GM12878 (cell line): ENCODE data around the gene NR3C1. TPM values are rescaled to one million over a fixed set of nuclear protein-coding genes. Genes with fewer than 3 reads are reported as not detected.

Experiments
- ATAC-seq: fragments of 200-7000 bp; cut with Tn5 transposase; 3 replicates; pipeline ENCODE4 v1.9.1; 2020; ENCODE audit warnings: mild to moderate bottlenecking, moderate library complexity
- BruUV-seq: library from RNA; stranded (reverse); fragments of 400-500 nt; replicated peaks from 2 replicates; lab custom pipeline; 2021; lab: Mats Ljungman, UMichigan
- CTCF ChIA-PET: fragments of 300-600 bp; sonication (Branson Sonifier 250); formaldehyde crosslinking; extraction: SDS; loops from one replicate; lab custom pipeline; 2021; ENCODE audit warnings: inconsistent platforms; lab: Yijun Ruan, JAX
- POLR2A ChIA-PET: fragments of 350-600 bp; formaldehyde crosslinking; extraction: SDS; loops from one replicate; lab custom pipeline; 2021; ENCODE audit warnings: inconsistent platforms; lab: Charles Lee
- RAD21 ChIA-PET: fragments of 300-600 bp; sonication (Branson Sonifier 250); formaldehyde crosslinking; loops from one replicate; lab custom pipeline; 2023; ENCODE audit warnings: antibody characterized with exemption; ENCODE audit not compliant: unreplicated experiment; lab: Charles Lee
- SMC1A ChIA-PET: fragments of 300-600 bp; sonication (Branson Sonifier 250); formaldehyde crosslinking; loops from one replicate; lab custom pipeline; 2023; ENCODE audit not compliant: unreplicated experiment, uncharacterized antibody; lab: Charles Lee
- DNase-seq: peaks from one replicate; pipeline ENCODE4 v3.0.0-alpha.2; 2011; ENCODE audit warnings: low read depth, low spot score
- FAIRE-seq: peaks from 3 replicates; lab custom pipeline; 2011; peaks lifted over from hg19 to GRCh38; lab: Jason Lieb, UNC
- H2AFZ ChIP-seq: 2 replicates; pipeline ENCODE4 v1.6.0; 2011; ENCODE audit warnings: low read depth, low read length, control low read depth; ENCODE audit not compliant: control insufficient read depth
- H3K27ac ChIP-seq: 2 replicates; pipeline ENCODE4 v1.5.1; 2011; ENCODE audit warnings: control low read depth; ENCODE audit not compliant: control insufficient read depth, insufficient read depth
- H3K27me3 ChIP-seq, 2 experiments: replicated peaks in 1 of 2; 2 replicates each; pipeline versions ENCODE4 v1.6.0 to v1.6.1; 2011; ENCODE audit warnings: low read length in 1 of 2; ENCODE audit not compliant: control insufficient read depth in 2 of 2, insufficient read depth in 2 of 2
- H3K36me3 ChIP-seq, 2 experiments: 2 replicates each; pipeline ENCODE4 v1.5.1; 2011; ENCODE audit warnings: low read length in 1 of 2; ENCODE audit not compliant: control insufficient read depth in 2 of 2, insufficient read depth in 2 of 2
- H3K4me1 ChIP-seq: 2 replicates; pipeline ENCODE4 v1.6.1; 2011; ENCODE audit warnings: mild to moderate bottlenecking, low read length, moderate library complexity, mixed read lengths; ENCODE audit not compliant: control insufficient read depth, insufficient read depth
- H3K4me2 ChIP-seq: 2 replicates; pipeline ENCODE4 v1.6.0; 2011; ENCODE audit warnings: control low read depth; ENCODE audit not compliant: control insufficient read depth, insufficient read depth
- H3K4me3 ChIP-seq: fragments of 200-600 bp; sonication (generic); 2 replicates; pipeline ENCODE4 v1.5.1; 2016
- H3K79me2 ChIP-seq: 2 replicates; pipeline ENCODE4 v1.6.0; 2011; ENCODE audit warnings: low read length; ENCODE audit not compliant: control insufficient read depth, insufficient read depth
- H3K9ac ChIP-seq: 2 replicates; pipeline ENCODE4 v1.8.0; 2011; ENCODE audit warnings: low read length, control low read depth, mixed read lengths; ENCODE audit not compliant: control insufficient read depth, insufficient read depth
- H3K9me3 ChIP-seq: replicated peaks from 3 replicates; pipeline ENCODE4 v1.5.1; 2011; ENCODE audit warnings: mild to moderate bottlenecking, low read length; ENCODE audit not compliant: control insufficient read depth, insufficient read depth
- H4K20me1 ChIP-seq: 2 replicates; pipeline ENCODE4 v1.6.0; 2011; ENCODE audit not compliant: control insufficient read depth, insufficient read depth
- ATF7 ChIP-seq: fragments of 450-650 bp; IDR thresholded peaks from 2 replicates; pipeline ENCODE4 v1.6.1; 2016; ENCODE audit warnings: low read depth, mild to moderate bottlenecking
- BCL11A ChIP-seq: IDR thresholded peaks from 2 replicates; pipeline ENCODE4 v1.6.1; 2011; ENCODE audit warnings: low read depth, low read length
- CBX5 ChIP-seq: sonication (generic); IDR thresholded peaks from 2 replicates; pipeline ENCODE4 v1.6.1; 2016; ENCODE audit warnings: low read depth, moderate library complexity, mild to moderate bottlenecking, inconsistent platforms
- CHD4 ChIP-seq: fragments of 200-600 bp; sonication (generic); IDR thresholded peaks from 2 replicates; pipeline ENCODE4 v1.6.1; 2016; ENCODE audit warnings: mild to moderate bottlenecking
- CTCF ChIP-seq, 3 experiments: IDR thresholded peaks in 2 of 3; conservative IDR thresholded peaks in 1 of 3; 2 replicates each; pipeline ENCODE4 v1.5.1; 2011; ENCODE audit warnings: low read depth in 3 of 3, low read length in 3 of 3, mild to moderate bottlenecking in 3 of 3, control low read depth in 2 of 3, moderate library complexity in 2 of 3, inconsistent platforms in 1 of 3, mixed read lengths in 1 of 3; ENCODE audit not compliant: control insufficient read depth in 2 of 3, insufficient read depth in 1 of 3; ENCODE audit errors: extremely low read depth in 1 of 3
- E2F4 ChIP-seq: IDR thresholded peaks from 2 replicates; pipeline ENCODE4 v1.6.1; 2012; ENCODE audit warnings: low read depth, low read length, improper control_type of control experiment
- ESRRA ChIP-seq: IDR thresholded peaks from 2 replicates; pipeline ENCODE4 v1.6.1; 2012; ENCODE audit warnings: mild to moderate bottlenecking, low read length, improper control_type of control experiment
- IKZF2 ChIP-seq, 2 experiments: fragments of 450-650 bp; IDR thresholded peaks; 2 replicates each; pipeline ENCODE4 v1.6.1; 2017; ENCODE audit warnings: mild to moderate bottlenecking in 2 of 2, moderate library complexity in 2 of 2
- KDM1A ChIP-seq: fragments of 200-600 bp; sonication (generic); IDR thresholded peaks from 2 replicates; pipeline ENCODE4 v1.6.1; 2016; ENCODE audit warnings: borderline replicate concordance
- NR2C2 ChIP-seq: IDR thresholded peaks from 2 replicates; pipeline ENCODE4 v1.6.1; 2011; ENCODE audit warnings: borderline replicate concordance, low read depth; ENCODE audit not compliant: control insufficient read depth, insufficient read length
- PAX8 ChIP-seq: fragments of 450-650 bp; IDR thresholded peaks from 2 replicates; pipeline ENCODE4 v1.6.1; 2017; ENCODE audit warnings: mild to moderate bottlenecking, moderate library complexity
- POLR2AphosphoS5 ChIP-seq: IDR thresholded peaks from 2 replicates; pipeline ENCODE4 v1.6.1; 2011; ENCODE audit warnings: mild to moderate bottlenecking, low read length, inconsistent platforms
- RAD51 ChIP-seq: fragments of 450-650 bp; IDR thresholded peaks from 2 replicates; pipeline ENCODE4 v1.6.1; 2016; ENCODE audit warnings: moderate library complexity, mild to moderate bottlenecking, inconsistent platforms
- RCOR1 ChIP-seq: conservative IDR thresholded peaks from 2 replicates; pipeline ENCODE4 v1.6.1; 2012; ENCODE audit warnings: low read depth, low read length, improper control_type of control experiment
- SREBF1 ChIP-seq: IDR thresholded peaks from 2 replicates; pipeline ENCODE4 v1.6.1; 2012; ENCODE audit warnings: mild to moderate bottlenecking, low read length
- TCF12 ChIP-seq: IDR thresholded peaks from 2 replicates; pipeline ENCODE4 v1.6.1; 2011; ENCODE audit warnings: low read depth, mild to moderate bottlenecking, low read length
- ZNF274 ChIP-seq: IDR thresholded peaks from one replicate; pipeline ENCODE4 v1.8.0; 2011; ENCODE audit not compliant: insufficient read length, insufficient read depth
- ZNF384 ChIP-seq: IDR thresholded peaks from 2 replicates; pipeline ENCODE4 v1.6.1; 2012; ENCODE audit warnings: low read depth, mild to moderate bottlenecking, low read length, improper control_type of control experiment, borderline replicate concordance
- WGBS: methylation state at CpG from one replicate; pipeline ENCODE4 v1.1.6; 2016; ENCODE audit warnings: low lambda C conversion rate; ENCODE audit not compliant: insufficient replicate concordance, insufficient coverage; ENCODE audit errors: missing lambda C conversion rate; 5-methylcytosine and 5-hydroxymethylcytosine counted together
- in situ Hi-C: fragments of 300-500 bp; cut with MboI; formaldehyde crosslinking; loops from 9 replicates; pipeline ENCODE4 v1.14.3; 2018; ENCODE audit warnings: mixed read lengths
- intact Hi-C: fragments of 100-400 bp; cut with micrococcal nuclease; formaldehyde crosslinking; loops from one replicate; pipeline ENCODE4 v1.14.2; 2022; ENCODE audit not compliant: unreplicated experiment
- polyA plus RNA-seq, 11 experiments: library from polyadenylated mRNA; depleted of rRNA in 4 of 11; unstranded in 6 of 11; stranded (reverse) in 5 of 11; fragments of >200 nt; fragmentation: Nextera tagmentation in 4 of 11; fragmentation: Illumina TruSeq in 1 of 11; extraction: Ambion mirVana in 4 of 11; extraction: Trizol in 1 of 11; gene quantifications; 1 replicate in 1 of 11; 2 replicates in 10 of 11; pipeline versions ENCODE4 v1.2.1 to v1.2.3, GENCODE V29; 2011 to 2016; ENCODE audit warnings: inconsistent platforms in 2 of 11, missing spikeins in 2 of 11, low read depth in 1 of 11
- total RNA-seq, 4 experiments: library from RNA; depleted of rRNA in 3 of 4; stranded (reverse); fragments of >200 nt in 3 of 4; fragmentation: Illumina TruSeq in 1 of 4; extraction: Trizol in 1 of 4; gene quantifications; 2 replicates each; pipeline versions ENCODE4 v1.2.1 to v1.2.3, GENCODE V29; 2013 to 2021

Gene NR3C1
- total and polyA plus RNA-seq, 10 of the 15 experiments (the other 5 are each of a cell fraction or from before 2014, with no cell fraction given), result 49.7 to 141 (median 109) TPM

- TF ChIP-seq E2F4, result no peak
- 0 out of 2 replicates have a peak, but pooled peaks have one; percentile 10 for TF ChIP-seq CBX5
- TF ChIP-seq TCF12, result peak; percentile 69; the same call in 1 of the 2 replicates
- TF ChIP-seq ZNF274, result no peak
- peak; percentile 94 for TF ChIP-seq ESRRA
Observed at GRCh38 chr5:143434261-143435209, 31.0 kb upstream of the NR3C1 start (continued).

- RAD21 ChIA-PET, result interaction anchor here (0.6 to 7.1 kb wide), 26 partner anchors 12 to 431 kb away, joined by 3 to 187 read pairs (median 6); partner anchors contain the start of gene NR3C1
- no TSS peak for BruUV-seq
- TF ChIP-seq RAD51 (no peak), RCOR1 (no peak), CHD4 (no peak), KDM1A (no peak), POLR2AphosphoS5 (no peak; the same call in 1 of the 2 replicates), BCL11A (no peak), CTCF (IDR thresholded peaks at IDR 0.05 in 2 of 3, conservative IDR thresholded peaks at IDR 0.05 in 1 of 3; ENCODE audit: control insufficient read depth in 2 of 3, extremely low read depth in 1 of 3, insufficient read depth in 1 of 3, low read depth in 3 of 3, low read length in 3 of 3) (no peak), ZNF384 (no peak), PAX8 (no peak), SREBF1 (no peak), ATF7 (no peak), IKZF2 (IDR thresholded peaks at IDR 0.05) (peak in 1 of 2 experiments; percentile 32; a peak in 3 of 4 replicates), NR2C2 (no peak)
Observed at GRCh38 chr5:143433670-143434069, 30.2 kb upstream of the NR3C1 start.

More at GRCh38 chr5:143433670-143434069, 30.2 kb upstream of the NR3C1 start:
- in situ Hi-C loops (no loop called here), intact Hi-C loops (loop anchor here (1.0 to 2.0 kb wide), 3 partner anchors 15 to 391 kb away; no protein-coding TSS in a partner anchor)
- ChIA-PET POLR2A (interaction anchor here (0.5 to 9.5 kb wide), 13 partner anchors 10 to 381 kb away, joined by 3 to 138 read pairs (median 4); partner anchors contain the start of gene NR3C1), CTCF (interaction anchor here (0.6 to 5.1 kb wide), 18 partner anchors 8 to 709 kb away, joined by 3 to 49 read pairs (median 4); partner anchors contain the start of gene NR3C1), SMC1A (interaction anchor here (0.6 to 9.5 kb wide), 37 partner anchors 12 to 760 kb away, joined by 3 to 260 read pairs (median 6); partner anchors contain the start of gene NR3C1)
- H3K4me2 ChIP-seq, result peak overlapping the region; percentile 91
- peak overlapping the region; percentile 49 for H3K4me3 ChIP-seq
- peaks cover 16% of the 10 kb centered on the region for H3K4me1 ChIP-seq
- H3K9me3 ChIP-seq, result no peaks in the 10 kb centered on the region
- peak; percentile 8 for ATAC-seq
- H3K27ac ChIP-seq, result peak overlapping the region; percentile 89
- peak overlapping the region; percentile 74 for H3K9ac ChIP-seq
- no peak for FAIRE-seq
- H4K20me1 ChIP-seq, result no peaks in the 10 kb centered on the region
- no peak for DNase-seq
- 53% methylated on average over 2 of the region's 2 CpGs for WGBS
- no peaks in the 10 kb centered on the region for H3K27me3 ChIP-seq
- peaks cover 36% of the 10 kb centered on the region for H3K79me2 ChIP-seq
- peak overlapping the region; percentile 2; the same call in 1 of the 2 replicates for H2AFZ ChIP-seq
- H3K36me3 ChIP-seq, result no peaks in the 10 kb centered on the region
